ENCODE measurements around the gene PARVG.

Gene PARVG

GRCh38 chr22:44161673-44162072 lies 19.1 kb upstream of the PARVG start:
- no peak for DNase-seq
- TF ChIP-seq GATA1 (IDR thresholded peaks at IDR 0.05; ENCODE audit: low read depth, low read length) (no peak), POLR2A (IDR thresholded peaks at IDR 0.05; ENCODE audit: low read length) (no peak)

- no peak for DNase-seq
Measured at GRCh38 chr22:44162960-44163359, 17.8 kb upstream of the PARVG start.

DNA sequence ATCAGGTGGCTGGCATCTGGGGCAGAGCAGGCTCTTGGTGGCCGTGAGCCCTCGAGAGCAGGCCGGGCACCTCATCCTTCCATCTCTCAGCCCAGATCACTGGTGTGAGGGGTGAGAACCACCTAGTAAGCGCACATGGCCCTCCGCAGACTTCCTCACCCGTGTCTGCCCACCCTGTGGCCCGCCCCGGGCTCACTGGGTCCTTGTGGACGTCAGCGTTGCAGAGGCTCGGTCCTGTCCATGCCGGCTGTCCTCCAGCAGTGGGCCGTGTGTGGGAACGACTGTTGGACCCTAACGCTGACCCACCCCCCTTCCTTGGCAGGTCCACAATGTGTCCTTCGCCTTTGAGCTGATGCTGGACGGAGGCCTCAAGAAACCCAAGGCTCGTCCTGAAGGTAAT lies 17.2 kb upstream of the PARVG start:
- no peak for TF ChIP-seq GATA1 (IDR thresholded peaks at IDR 0.05; ENCODE audit: low read depth, low read length)
- no peak for TF ChIP-seq POLR2A (IDR thresholded peaks at IDR 0.05; ENCODE audit: low read length)
- DNase-seq = no peak

More at GRCh38 chr22:44162960-44163359, 17.8 kb upstream of the PARVG start:
- TF ChIP-seq POLR2A (IDR thresholded peaks at IDR 0.05; ENCODE audit: low read length) (no peak), GATA1 (IDR thresholded peaks at IDR 0.05; ENCODE audit: low read depth, low read length) (no peak)

GRCh38 chr22:44164031-44164430 lies 16.7 kb upstream of the PARVG start:
- no peak for DNase-seq
- TF ChIP-seq POLR2A (IDR thresholded peaks at IDR 0.05; ENCODE audit: low read length) (no peak), GATA1 (IDR thresholded peaks at IDR 0.05; ENCODE audit: low read depth, low read length) (no peak)

DNA sequence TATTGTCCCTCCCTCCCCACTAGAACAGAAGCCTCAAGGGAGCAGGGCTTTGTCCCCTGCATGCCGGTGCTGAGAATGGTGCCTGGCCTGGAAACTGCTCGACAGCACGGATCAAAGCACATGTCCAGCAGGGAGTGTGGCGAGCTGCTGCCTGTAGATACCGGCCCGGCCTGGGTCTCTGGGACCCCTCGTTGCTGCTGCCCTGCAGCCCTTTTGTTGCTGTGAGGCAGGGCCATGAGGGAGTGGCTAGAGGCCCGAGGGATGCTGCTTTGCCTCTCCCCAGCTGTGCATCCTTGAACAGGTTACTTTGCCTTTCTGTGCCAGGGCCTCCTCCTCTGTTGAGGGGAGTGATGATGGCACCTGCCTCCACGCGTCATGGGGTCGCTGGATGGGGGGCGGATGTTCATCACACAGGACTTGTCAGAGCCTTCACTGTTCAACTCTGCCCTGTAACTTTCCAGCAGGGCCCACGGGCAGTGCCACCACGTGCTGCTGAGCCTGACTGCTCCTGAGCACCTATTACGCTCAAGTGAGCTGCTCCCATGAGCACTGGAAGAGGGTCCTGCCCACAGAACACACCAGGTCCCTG lies 15.3 kb upstream of the PARVG start:
- DNase-seq = no peak

DNA sequence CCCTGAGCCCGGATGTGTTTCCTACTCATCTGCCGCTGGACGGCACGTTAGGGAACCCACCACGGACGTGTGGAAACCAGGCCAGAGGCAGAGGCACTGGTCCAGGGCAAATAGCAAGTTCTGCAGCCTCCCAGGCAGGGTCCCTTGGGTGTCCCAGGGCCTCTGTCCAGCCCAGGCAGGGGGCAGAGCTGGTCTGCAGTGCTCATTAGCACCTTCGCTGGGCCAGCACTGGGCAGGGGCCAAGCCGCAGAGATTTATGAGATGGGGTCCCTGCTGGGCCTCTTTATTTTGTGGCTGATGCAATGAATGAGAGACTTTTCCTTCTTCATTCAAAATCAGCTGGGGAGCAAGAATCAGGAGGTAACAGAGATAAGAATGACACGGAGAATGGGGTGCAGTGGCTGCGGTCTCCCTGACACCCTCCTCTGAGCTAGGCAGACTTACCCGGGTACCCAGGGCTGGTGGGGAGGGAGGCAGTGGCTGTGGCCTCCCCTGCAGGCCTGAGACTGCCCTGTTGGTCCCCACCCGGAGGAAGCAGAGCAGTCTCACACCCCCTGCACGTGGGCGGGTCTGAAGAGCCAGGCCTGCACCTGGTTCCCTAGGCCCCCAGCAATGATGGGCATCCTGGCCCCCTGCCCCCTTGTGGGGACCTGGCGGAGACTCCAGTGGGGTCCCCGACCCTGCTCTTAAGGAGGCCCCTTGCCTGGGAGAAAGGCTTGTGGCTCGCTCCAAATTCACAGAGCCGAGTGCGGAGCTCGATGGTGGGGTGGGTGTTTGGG lies 14.0 kb upstream of the PARVG start:
- DNase-seq = no peak
- TF ChIP-seq POLR2A (IDR thresholded peaks at IDR 0.05; ENCODE audit: low read length) = no peak
- no peak for TF ChIP-seq GATA1 (IDR thresholded peaks at IDR 0.05; ENCODE audit: low read depth, low read length)

More for the DNA sequence above, 15.3 kb upstream of the PARVG start:
- TF ChIP-seq POLR2A (IDR thresholded peaks at IDR 0.05; ENCODE audit: low read length) (no peak), GATA1 (IDR thresholded peaks at IDR 0.05; ENCODE audit: low read depth, low read length) (no peak)

- TF ChIP-seq POLR2A (IDR thresholded peaks at IDR 0.05; ENCODE audit: low read length) (no peak), GATA1 (IDR thresholded peaks at IDR 0.05; ENCODE audit: low read depth, low read length) (no peak)
Measured at GRCh38 chr22:44167501-44167900, 13.2 kb upstream of the PARVG start.

DNA sequence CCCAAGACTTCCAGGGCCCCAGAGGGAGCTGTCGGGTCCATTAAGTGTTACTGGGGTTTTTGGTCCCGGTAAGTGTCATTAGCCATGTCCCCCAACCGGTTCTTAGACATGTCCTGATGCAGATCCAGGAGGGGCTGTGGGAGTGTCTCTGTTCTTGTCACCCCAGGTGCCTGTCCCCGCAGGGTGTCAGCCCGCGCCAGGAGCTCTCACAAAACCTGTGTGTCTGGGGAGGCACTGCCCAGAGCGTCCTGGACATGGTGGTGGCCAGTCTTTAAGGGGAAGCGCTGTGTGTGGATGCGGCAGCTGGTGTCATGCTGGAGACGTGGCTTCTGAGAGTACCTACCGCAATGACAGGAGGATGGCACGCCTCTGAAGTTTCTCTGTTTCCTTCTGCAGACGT lies 12.5 kb upstream of the PARVG start:
- TF ChIP-seq POLR2A (IDR thresholded peaks at IDR 0.05; ENCODE audit: low read length) (no peak), GATA1 (IDR thresholded peaks at IDR 0.05; ENCODE audit: low read depth, low read length) (no peak)
- DNase-seq = no peak

More at GRCh38 chr22:44167501-44167900, 13.2 kb upstream of the PARVG start:
- DNase-seq = no peak

DNA sequence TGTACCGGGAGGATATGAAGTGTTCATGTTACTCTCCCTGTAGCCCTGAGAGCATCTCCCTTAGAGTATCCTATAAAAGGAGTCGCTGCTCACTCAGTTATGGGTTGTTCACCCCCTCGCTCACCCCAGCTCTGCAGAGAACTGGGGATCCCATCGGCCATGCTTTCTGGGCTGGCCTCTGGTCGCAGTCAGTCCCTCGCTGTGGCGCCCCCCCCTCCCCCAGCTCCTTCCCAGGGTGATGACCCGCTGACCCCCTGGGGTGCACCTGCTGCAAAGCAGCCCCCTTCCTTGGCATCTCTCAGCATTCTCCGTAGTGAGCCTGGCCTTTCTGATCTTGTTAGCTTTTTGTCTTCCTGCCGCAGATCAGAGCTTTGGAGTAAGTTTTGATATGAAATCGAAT lies 10.3 kb upstream of the PARVG start:
- DNase-seq = no peak
- TF ChIP-seq POLR2A (IDR thresholded peaks at IDR 0.05; ENCODE audit: low read length) (no peak), GATA1 (IDR thresholded peaks at IDR 0.05; ENCODE audit: low read depth, low read length) (no peak)

DNA sequence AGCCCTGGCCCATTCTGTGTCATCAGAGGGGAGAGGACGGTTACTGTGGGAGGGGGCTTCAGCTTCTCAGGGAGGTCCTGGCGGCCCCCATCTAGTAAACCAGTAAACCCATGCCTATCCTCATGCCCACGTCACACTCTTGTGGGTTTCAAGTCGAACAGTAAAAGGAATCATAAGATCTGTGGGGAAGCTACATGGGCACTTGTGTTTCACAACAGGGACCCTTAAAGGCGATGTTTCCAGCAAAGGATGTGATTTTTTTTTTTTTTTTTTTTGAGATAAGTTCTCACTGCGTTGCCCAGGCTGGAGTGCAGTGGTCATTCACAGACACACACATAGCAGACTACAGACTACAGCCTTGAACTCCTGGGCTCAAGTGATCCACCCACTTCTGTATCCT lies 9.2 kb upstream of the PARVG start:
- no peak for DNase-seq
- TF ChIP-seq POLR2A (IDR thresholded peaks at IDR 0.05; ENCODE audit: low read length) (no peak), GATA1 (IDR thresholded peaks at IDR 0.05; ENCODE audit: low read depth, low read length) (no peak)

GRCh38 chr22:44172370-44173108 lies 8.2 kb upstream of the PARVG start:
- DNase-seq = peak in 1 of 2 experiments; percentile 22
- TF ChIP-seq GATA1 (IDR thresholded peaks at IDR 0.05; ENCODE audit: low read depth, low read length) (no peak), POLR2A (IDR thresholded peaks at IDR 0.05; ENCODE audit: low read length) (no peak)

DNA sequence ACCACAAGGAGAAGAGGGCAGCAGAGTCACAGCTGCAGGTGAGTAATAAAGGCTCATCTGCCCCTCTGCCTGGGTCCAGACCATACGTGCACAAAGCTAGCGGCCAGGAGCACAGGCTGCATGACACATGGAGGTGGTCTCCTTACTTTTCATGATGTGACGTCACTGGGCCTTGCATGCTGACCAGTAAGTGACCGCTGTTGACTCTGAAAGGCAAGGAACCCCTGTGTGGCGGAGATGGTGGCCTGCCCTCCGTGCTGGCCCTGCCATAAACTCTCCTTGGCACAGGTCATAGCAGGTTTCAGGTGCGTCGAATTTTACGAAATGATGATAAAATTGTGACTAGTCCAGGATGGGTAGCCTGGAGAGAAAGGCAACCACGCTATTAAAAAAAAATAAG lies 7.6 kb upstream of the PARVG start:
- TF ChIP-seq POLR2A (IDR thresholded peaks at IDR 0.05; ENCODE audit: low read length) = no peak
- no peak for TF ChIP-seq GATA1 (IDR thresholded peaks at IDR 0.05; ENCODE audit: low read depth, low read length)
- no peak for DNase-seq

DNA sequence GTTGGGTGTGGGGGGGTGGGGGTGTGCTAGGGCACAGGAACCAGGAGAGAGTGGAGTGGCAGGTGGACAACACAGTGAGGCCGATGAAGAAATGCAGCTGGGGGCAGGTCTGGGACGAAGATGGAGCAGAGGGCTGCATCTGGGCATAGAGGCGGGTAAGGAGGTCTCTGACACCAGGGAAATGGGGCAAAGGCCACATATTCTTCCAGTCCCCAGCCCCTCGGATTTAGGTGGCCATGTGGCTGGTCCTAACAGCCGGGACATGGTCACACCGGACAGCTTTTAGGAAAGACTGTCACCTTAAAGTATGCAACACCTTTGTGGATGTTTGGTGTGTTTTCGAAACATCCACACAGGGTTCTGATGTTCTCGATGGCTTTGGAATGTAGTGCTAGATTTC lies 5.0 kb upstream of the PARVG start:
- no peak for DNase-seq
- TF ChIP-seq POLR2A (IDR thresholded peaks at IDR 0.05; ENCODE audit: low read length) (no peak), GATA1 (IDR thresholded peaks at IDR 0.05; ENCODE audit: low read depth, low read length) (no peak)

All from erythroblast (primary cell).